ENCODE data around the gene RETREG3. TPM values are rescaled to one million over a fixed set of nuclear protein-coding genes. Genes with fewer than 3 reads are reported as not detected.

Gene RETREG3
- total and polyA plus RNA-seq, 8 donors, result 28.8 to 78.0 (median 41.4) TPM

GRCh38 chr17:42579794-42580551 is 29.2 kb downstream of the RETREG3 start:
- FAIRE-seq (no peak), DNase-seq (peak in 1 of 6 donors; percentile 9), ATAC-seq (no peak)
- Histone ChIP-seq H3K27me3 (no peaks in the 10 kb centered on the region), H3K27ac (no peak overlapping the region), H3K4me1 (peaks cover 0 to 10% (median 5%) of the 10 kb centered on the region in 3 donors), H3K4me3 (no peak overlapping the region), H3K36me3 (peaks cover 0 to 41% (median 18%) of the 10 kb centered on the region in 3 donors), H3K9me3 (no peaks in the 10 kb centered on the region)
- WGBS, 2 donors, result 42 to 50% methylated on average over 2 of the region's 2 CpGs
- intact Hi-C loops (cut with DNase I), result no loop called here
- no peak for TF ChIP-seq CTCF (IDR thresholded peaks at IDR 0.05)

- DNase-seq, result peak; percentile 65 to 80 (median 73)
- intact Hi-C loops (cut with DNase I), result no loop called here
- H3K27ac ChIP-seq, result peak overlapping the region; percentile 64 to 84 (median 74)
- WGBS, 2 donors, result 0 to 1% methylated on average over 20 of the region's 20 CpGs
- peak; percentile 28 to 65 (median 50) for TF ChIP-seq CTCF (IDR thresholded peaks at IDR 0.05)
- H3K4me3 ChIP-seq, result peak overlapping the region; percentile 31 to 62 (median 44)
- H3K4me1 ChIP-seq, result peaks cover 0 to 10% (median 5%) of the 10 kb centered on the region in 3 donors
- no peaks in the 10 kb centered on the region for H3K9me3 ChIP-seq
- no peaks in the 10 kb centered on the region for H3K27me3 ChIP-seq
- ATAC-seq, result peak; percentile 77 to 89 (median 83)
- peaks cover 3 to 30% (median 12%) of the 10 kb centered on the region in 3 donors for H3K36me3 ChIP-seq
- no peak for FAIRE-seq
Observed at GRCh38 chr17:42578282-42578869, 30.8 kb downstream of the RETREG3 start.

- H3K36me3 ChIP-seq, result peaks cover 3 to 30% (median 15%) of the 10 kb centered on the region in 3 donors
- DNase-seq (peak; percentile 92 to 97 (median 94)), FAIRE-seq (no peak), ATAC-seq (peak; percentile 94 to 98 (median 96))
- intact Hi-C loops (cut with DNase I), result no loop called here
- no peaks in the 10 kb centered on the region for H3K27me3 ChIP-seq
- peak within 1 kb of the TSS; percentile 64 to 84 (median 74) for H3K27ac ChIP-seq
- H3K4me3 ChIP-seq, result peak within 1 kb of the TSS; percentile 31 to 62 (median 44)
- 0% methylated on average over 52 of the region's 52 CpGs for WGBS, 2 donors
- no peaks in the 10 kb centered on the region for H3K9me3 ChIP-seq
- peaks cover 0 to 10% (median 5%) of the 10 kb centered on the region in 3 donors for H3K4me1 ChIP-seq
- TF ChIP-seq CTCF (IDR thresholded peaks at IDR 0.05), result no peak
Observed at GRCh38 chr17:42577532-42578281, 31.5 kb downstream of the RETREG3 start, which contains the start of gene PSMC3IP. TSS of gene PSMC3IP (minus strand) at chr17:42577729. CDS start at chr17:42577686, 43 bp downstream.

- ATAC-seq (peak in 2 of 4 donors; percentile 4 to 5), FAIRE-seq (no peak), DNase-seq (no peak)
- TF ChIP-seq CTCF (IDR thresholded peaks at IDR 0.05), result no peak
- peaks cover 3 to 30% (median 19%) of the 10 kb centered on the region in 3 donors for H3K36me3 ChIP-seq
- H3K9me3 ChIP-seq, result no peaks in the 10 kb centered on the region
- no peaks in the 10 kb centered on the region for H3K27me3 ChIP-seq
- H3K4me3 ChIP-seq, result peak overlapping the region; percentile 31 to 62 (median 44)
- peak overlapping the region in 3 of 4 donors; percentile 20 to 74 (median 64) for H3K27ac ChIP-seq
- intact Hi-C loops (cut with DNase I), result no loop called here
- H3K4me1 ChIP-seq, result peaks cover 0 to 15% (median 6%) of the 10 kb centered on the region in 3 donors
- 6 to 9% methylated on average over 17 to 18 of the region's 18 CpGs for WGBS, 2 donors
Observed at GRCh38 chr17:42577140-42577531, 32.0 kb downstream of the RETREG3 start.
